ENCODE measurements around the gene HOXD3. TPM values are rescaled to one million over a fixed set of nuclear protein-coding genes. Genes with fewer than 3 reads are reported as not detected.

Gene HOXD3
- total RNA-seq, 6 donors from 2014 or later: 0.49 to 0.57 (median 0.49) TPM; not detected in 3

DNA sequence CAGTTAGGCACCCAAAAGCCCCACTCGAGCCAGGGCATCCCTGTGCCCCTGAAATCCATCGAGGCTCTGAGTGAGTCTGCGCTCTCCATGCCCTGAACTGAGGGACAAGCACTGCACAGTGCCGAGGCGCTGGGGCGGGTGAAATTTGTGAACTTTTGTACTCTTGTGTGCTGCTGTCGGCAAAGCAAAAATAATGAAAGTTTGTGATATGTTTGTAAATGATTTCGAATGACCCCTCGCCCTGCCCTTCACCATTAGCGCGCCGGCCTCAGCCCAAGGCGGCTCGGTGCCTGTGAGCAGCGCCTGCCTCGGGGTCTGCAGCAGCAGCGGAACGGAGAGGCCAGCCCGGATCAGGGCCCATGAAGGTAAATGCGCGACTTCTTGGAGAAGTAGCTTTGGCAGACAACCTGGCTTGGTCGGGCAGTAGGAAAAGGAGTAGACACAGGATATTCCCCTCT lies 7.6 kb upstream of the HOXD3 start:
- no peak for DNase-seq
- ATAC-seq (ENCODE audit: low FRiP score in 2 of 2): no peak
- H3K4me1 ChIP-seq: peaks cover 0 to 34% (median 7%) of the 10 kb centered on the region in 4 donors
- H3K9me3 ChIP-seq: no peaks in the 10 kb centered on the region
- no peak overlapping the region for H3K4me3 ChIP-seq
- peaks cover 0 to 74% (median 36%) of the 10 kb centered on the region in 4 donors for H3K27me3 ChIP-seq
- WGBS, 2 donors: 15 to 19% methylated on average over 22 of the region's 22 CpGs
- TF ChIP-seq EP300 (IDR thresholded peaks at IDR 0.05) (no peak), POLR2A (IDR thresholded peaks at IDR 0.05) (no peak)
- no peak overlapping the region for H3K27ac ChIP-seq
- no peaks in the 10 kb centered on the region for H3K36me3 ChIP-seq

DNA sequence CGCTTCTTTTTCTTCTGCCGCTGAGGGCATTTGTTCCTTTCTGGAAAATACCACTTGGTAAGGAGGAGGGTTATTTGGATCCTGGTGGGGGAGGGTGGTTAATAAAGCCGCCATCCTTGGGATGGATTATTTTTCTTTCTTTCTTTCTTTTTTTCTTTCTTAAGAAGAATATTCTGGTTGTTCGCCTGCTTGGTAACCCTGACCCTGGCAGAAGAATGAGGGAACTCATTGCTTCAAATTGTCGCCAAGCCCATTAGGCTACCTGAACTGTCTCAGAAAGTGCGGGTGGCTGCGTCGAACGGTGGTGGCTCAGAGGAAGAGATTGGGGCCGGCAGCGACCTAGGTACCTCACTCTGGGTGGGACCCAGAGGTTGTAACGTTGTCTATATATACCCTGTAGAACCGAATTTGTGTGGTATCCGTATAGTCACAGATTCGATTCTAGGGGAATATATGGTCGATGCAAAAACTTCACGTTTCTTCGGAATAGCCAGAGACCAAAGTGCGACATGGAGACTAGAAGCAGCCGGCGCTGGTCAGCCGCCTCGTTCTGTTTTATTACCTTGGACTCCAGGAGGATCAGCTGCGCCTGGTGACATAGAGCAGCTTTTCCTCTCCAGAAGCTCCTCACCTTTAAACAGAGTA lies 7.0 kb upstream of the HOXD3 start:
- no peak for ATAC-seq (ENCODE audit: low FRiP score in 2 of 2)

DNA sequence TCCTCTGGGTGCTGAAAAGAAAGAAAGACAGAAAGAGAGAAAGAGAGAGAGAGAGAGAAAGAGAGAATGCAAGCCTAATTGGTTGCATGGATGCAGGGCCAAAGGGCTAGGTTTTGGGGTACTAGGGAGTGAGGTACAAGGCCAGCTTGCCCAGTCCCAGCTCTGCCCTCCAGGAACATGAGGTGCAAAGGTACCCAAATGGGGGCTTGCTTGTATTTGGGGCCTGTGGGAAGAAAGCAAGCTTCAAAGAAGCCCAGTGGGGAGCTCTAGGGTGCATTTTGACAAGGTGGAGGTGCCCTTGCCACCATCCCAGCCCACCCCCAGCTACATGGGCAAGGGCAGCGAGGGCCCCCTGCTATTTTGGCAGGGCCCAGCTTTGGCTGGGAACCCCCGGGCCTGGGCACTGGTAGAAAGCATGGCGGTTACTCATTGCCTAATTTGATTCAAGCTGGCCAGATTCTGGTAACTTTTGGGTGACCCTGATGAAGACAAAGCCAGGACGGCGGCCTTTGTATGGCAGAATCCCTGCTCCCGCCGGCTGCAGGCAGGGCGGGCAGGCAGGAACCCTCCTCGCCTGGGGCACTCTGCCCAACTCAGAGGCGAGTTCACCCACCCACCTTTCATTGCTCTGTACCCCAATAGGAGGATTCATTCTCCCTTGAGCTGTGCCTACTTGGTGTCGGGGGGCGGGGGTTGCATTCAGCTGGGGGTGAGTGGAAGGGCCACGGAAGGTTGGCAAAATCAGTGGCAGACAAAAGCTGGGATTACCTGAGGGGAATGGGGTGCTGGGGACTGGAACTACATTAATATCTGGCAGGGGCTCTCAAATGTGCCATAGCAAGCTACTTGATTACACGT lies 6.3 kb upstream of the HOXD3 start:
- 15 to 31% methylated on average over 7 to 14 of the region's 14 CpGs for WGBS, 2 donors
- no peaks in the 10 kb centered on the region for H3K36me3 ChIP-seq
- peaks cover 0 to 34% (median 7%) of the 10 kb centered on the region in 4 donors for H3K4me1 ChIP-seq
- H3K27me3 ChIP-seq: peaks cover 0 to 81% (median 34%) of the 10 kb centered on the region in 4 donors
- no peak overlapping the region for H3K4me3 ChIP-seq
- ATAC-seq (ENCODE audit: low FRiP score in 2 of 2) (no peak), DNase-seq (no peak)
- TF ChIP-seq, protein P1, sequence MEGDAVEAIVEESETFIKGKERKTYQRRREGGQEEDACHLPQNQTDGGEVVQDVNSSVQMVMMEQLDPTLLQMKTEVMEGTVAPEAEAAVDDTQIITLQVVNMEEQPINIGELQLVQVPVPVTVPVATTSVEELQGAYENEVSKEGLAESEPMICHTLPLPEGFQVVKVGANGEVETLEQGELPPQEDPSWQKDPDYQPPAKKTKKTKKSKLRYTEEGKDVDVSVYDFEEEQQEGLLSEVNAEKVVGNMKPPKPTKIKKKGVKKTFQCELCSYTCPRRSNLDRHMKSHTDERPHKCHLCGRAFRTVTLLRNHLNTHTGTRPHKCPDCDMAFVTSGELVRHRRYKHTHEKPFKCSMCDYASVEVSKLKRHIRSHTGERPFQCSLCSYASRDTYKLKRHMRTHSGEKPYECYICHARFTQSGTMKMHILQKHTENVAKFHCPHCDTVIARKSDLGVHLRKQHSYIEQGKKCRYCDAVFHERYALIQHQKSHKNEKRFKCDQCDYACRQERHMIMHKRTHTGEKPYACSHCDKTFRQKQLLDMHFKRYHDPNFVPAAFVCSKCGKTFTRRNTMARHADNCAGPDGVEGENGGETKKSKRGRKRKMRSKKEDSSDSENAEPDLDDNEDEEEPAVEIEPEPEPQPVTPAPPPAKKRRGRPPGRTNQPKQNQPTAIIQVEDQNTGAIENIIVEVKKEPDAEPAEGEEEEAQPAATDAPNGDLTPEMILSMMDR (IDR thresholded peaks at IDR 0.05): no peak
- no peak for TF ChIP-seq POLR2AphosphoS5 (IDR thresholded peaks at IDR 0.05)
- no peaks in the 10 kb centered on the region for H3K9me3 ChIP-seq
- no peak overlapping the region for H3K27ac ChIP-seq

More for the DNA sequence above, 7.0 kb upstream of the HOXD3 start:
- Histone ChIP-seq H3K36me3 (no peaks in the 10 kb centered on the region), H3K4me1 (peaks cover 0 to 34% (median 7%) of the 10 kb centered on the region in 4 donors), H3K9me3 (no peaks in the 10 kb centered on the region), H3K4me3 (no peak overlapping the region), H3K27me3 (peaks cover 0 to 79% (median 35%) of the 10 kb centered on the region in 4 donors), H3K27ac (no peak overlapping the region)
- WGBS, 2 donors: 14 to 20% methylated on average over 24 of the region's 24 CpGs
- no peak for DNase-seq
- TF ChIP-seq EP300 (IDR thresholded peaks at IDR 0.05) (no peak), POLR2A (IDR thresholded peaks at IDR 0.05) (no peak), POLR2AphosphoS5 (IDR thresholded peaks at IDR 0.05) (no peak)
- TF ChIP-seq, protein P1 (IDR thresholded peaks at IDR 0.05): no peak

DNA sequence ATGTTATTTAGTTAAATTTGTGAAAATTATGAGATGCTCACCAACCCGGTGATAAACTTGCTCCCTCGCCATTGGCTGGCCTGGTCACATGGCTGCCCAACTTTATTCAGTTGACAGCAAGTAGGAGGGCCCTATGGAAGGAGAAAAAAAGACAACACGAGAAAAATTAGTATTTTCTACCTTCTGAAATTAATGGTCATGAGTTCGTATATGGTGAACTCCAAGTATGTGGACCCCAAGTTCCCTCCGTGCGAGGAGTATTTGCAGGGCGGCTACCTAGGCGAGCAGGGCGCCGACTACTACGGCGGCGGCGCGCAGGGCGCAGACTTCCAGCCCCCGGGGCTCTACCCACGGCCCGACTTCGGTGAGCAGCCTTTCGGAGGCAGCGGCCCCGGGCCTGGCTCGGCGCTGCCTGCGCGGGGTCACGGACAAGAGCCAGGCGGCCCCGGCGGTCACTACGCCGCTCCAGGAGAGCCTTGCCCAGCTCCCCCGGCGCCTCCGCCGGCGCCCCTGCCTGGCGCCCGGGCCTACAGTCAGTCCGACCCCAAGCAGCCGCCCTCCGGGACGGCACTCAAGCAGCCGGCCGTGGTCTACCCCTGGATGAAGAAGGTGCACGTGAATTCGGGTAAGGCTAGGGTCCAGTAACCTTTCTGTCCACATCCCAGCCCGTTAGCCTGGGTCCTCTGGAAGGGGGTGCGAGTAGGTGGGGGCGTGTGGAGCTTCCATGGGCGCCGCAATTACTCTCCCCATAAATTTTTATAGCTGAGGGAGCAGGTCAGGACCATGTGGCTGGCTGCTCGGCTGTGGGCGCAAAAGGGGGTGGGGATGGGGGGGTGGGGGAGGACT lies 5.4 kb upstream of the HOXD3 start, which contains the start of gene HOXD4:
HOXD4 (plus strand) TSS at position 109 of the 846 bp plus-strand sequence; CDS start at position 193, 84 bp downstream.
- Histone ChIP-seq H3K9me3 (no peaks in the 10 kb centered on the region), H3K36me3 (no peaks in the 10 kb centered on the region), H3K4me1 (peaks cover 0 to 35% (median 7%) of the 10 kb centered on the region in 4 donors), H3K27ac (no peak within 1 kb of the TSS), H3K27me3 (peaks cover 0 to 84% (median 39%) of the 10 kb centered on the region in 4 donors), H3K4me3 (peak within 1 kb of the TSS in 1 of 4 donors; percentile 14)
- TF ChIP-seq POLR2A (IDR thresholded peaks at IDR 0.05) (no peak), EP300 (IDR thresholded peaks at IDR 0.05) (no peak), POLR2AphosphoS5 (IDR thresholded peaks at IDR 0.05) (no peak)
- TF ChIP-seq, protein P1 (IDR thresholded peaks at IDR 0.05): no peak
- 7 to 8% methylated on average over 21 to 41 of the region's 55 CpGs for WGBS, 2 donors
- DNase-seq: peak in 1 of 2 donors; percentile 80
- ATAC-seq (ENCODE audit: low FRiP score in 2 of 2): peak in 1 of 2 donors; percentile 29

Measured in upper lobe of left lung (tissue), 6 donors.